ENCODE measurements around the gene CACNA2D1.

CACNA2D1 gene

DNA sequence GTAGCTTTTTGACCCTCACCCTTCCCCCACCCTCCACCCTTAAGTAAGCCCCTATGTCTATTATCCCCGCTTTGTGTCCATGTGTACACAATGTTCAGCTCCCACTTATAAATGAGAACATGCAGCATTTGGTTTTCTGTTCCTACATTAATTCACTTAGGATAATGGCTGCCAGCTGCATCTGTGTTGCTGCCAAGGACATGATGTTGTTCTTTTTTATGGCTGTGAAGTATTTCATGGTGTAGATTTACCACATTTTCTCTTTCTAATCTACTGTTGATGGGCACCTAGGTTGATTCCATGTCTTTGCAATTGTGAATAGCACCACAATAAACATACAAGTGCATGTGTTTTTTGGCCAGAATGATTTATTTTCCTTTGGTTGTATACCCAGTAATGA, 232.2 kb downstream of the CACNA2D1 start:
- DNase-seq, result no peak

- DNase-seq, result no peak
These were observed 233.0 kb downstream of the CACNA2D1 start for GRCh38 chr7:82210416-82211184.

DNA sequence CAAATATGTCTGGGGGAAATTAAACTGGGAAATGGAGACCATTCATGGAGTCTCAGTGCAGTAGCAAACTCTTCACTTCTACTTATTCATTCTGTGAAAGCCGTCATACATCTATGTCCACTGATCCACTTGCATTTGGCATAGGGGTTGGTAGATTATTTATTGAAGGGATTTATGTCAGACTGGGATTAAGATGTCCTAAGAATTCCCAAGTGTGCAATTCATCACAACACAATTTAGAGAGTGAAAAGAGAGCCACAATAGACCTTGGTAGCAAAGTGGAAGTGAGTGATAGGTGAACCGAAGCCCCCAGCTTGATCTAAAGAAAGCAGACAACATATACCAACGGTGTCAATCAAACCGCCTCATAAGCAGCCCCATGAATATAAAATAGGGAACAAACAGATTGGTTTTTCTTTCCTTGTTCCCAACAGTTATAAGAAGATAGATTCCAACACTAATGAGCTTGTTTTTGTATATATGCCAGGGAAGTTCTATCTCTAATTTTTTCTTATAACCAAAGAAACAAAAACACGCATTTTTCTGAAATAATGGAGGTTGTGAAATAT, 234.3 kb downstream of the CACNA2D1 start:
- no peak for DNase-seq

DNA sequence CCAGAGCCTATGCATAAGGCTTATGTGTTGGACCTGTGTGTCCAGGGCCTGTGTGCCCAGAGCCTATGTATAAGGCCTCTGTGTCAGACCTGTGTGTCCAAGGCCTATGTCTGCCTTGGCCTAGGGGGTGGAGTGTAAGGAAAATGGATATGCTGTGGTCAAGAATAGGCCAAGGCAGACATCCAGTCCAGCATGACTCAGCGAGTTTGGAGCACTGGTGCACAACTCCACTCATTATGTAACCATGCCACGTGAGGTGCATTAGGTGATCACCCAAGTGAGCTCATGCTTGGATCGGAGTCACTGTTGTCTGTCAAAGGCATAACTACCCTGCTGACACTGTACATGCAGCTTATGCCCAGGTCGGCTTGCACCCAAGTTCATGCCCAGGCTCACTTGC, 238.9 kb downstream of the CACNA2D1 start:
- DNase-seq, result no peak

DNA sequence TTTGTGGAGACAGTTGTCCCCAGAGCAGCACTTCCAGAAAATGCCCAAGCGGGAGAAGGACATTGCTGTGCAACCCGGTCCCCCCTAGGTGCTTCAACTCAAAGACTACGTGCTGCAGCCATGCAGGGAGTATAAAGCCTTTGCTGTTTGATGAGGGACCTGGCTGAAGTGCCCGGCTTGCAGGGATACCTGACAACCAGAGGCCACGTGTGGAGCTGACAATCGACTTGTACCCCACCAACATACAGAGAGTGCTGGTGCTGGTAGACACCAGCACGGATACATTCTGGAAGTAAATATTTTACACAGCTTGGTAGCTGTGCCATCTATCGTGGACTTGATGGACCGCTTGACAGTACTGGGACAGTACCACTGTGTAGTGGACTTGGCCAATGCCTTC, 240.6 kb downstream of the CACNA2D1 start:
- DNase-seq, result no peak

GRCh38 chr7:82202107-82202506, 241.5 kb downstream of the CACNA2D1 start:
- DNase-seq, result no peak

GRCh38 chr7:82200601-82201000, 243.0 kb downstream of the CACNA2D1 start:
- DNase-seq, result no peak

DNA sequence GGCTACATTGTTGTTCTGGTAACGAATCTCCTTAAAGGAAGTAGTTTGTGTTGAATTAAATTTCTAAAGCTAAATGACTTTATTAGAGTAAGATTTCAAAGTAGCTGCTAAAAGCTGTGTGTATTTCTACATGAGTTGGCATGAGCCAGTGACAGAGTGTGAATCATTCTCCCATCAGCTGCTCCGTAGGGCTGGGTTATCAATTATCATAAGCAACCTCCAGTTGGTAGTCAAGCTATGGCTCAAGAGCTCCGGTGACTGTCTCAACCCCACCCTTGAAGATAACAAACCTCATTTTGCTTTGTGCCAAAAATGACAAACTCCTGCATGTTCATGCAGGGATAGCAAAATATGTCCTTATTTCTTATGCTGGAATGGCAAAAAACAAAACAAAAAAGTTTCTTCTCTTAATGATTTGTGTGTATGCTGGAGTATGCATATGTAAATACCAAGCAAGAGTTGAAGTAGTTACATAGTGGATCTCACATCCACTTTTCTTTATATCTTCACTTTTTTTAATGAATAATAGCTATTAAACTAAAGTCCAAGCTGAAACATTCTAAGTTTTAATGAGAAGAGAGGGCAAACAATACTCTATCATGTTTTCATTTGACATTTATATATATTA, 249.4 kb downstream of the CACNA2D1 start:
- DNase-seq, result no peak

- DNase-seq, result no peak
These were observed 254.9 kb downstream of the CACNA2D1 start for GRCh38 chr7:82188636-82189035.

DNA sequence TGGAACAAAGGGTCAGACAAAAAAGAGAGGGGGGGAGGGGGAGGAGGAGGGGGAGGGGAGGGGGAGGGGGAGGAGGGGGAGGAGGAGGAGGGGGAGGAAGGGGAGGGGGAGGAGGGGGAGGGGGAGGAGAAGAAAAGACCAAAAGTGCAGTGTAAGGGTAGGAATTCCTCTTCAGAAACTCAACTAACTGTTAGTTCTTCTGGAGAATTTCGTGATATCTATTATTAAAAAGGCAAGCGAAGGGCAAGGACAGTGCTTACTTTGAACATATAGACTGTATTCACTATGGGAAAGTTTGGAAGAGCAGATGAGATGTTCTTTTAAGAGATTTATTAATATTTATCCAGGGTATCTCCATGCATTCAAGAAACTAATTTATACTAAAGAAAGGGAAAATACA, 258.1 kb downstream of the CACNA2D1 start:
- DNase-seq, result no peak

- no peak for DNase-seq
These were observed 259.9 kb downstream of the CACNA2D1 start for GRCh38 chr7:82183634-82184033.

- peak; percentile 70 for DNase-seq
These were observed 264.3 kb downstream of the CACNA2D1 start for GRCh38 chr7:82179311-82179710.

DNA sequence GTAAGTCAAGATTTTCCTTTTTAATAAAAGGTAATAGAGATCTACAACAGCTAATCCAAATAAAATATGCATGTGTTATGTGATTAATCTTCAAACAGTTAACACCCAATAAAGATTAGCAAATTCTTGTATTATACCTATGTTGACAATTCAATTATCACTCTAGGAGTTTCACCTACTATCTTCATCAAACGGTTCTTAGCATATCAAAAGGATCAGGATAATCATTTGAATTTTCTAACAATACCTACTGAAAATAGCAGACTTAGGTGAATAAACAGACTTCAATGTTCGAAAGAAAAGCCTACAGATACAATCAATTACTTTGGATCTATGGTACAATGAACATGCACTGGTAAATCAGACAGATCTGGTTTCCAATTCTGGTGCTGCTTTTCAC, 268.3 kb downstream of the CACNA2D1 start:
- DNase-seq, result no peak

DNA sequence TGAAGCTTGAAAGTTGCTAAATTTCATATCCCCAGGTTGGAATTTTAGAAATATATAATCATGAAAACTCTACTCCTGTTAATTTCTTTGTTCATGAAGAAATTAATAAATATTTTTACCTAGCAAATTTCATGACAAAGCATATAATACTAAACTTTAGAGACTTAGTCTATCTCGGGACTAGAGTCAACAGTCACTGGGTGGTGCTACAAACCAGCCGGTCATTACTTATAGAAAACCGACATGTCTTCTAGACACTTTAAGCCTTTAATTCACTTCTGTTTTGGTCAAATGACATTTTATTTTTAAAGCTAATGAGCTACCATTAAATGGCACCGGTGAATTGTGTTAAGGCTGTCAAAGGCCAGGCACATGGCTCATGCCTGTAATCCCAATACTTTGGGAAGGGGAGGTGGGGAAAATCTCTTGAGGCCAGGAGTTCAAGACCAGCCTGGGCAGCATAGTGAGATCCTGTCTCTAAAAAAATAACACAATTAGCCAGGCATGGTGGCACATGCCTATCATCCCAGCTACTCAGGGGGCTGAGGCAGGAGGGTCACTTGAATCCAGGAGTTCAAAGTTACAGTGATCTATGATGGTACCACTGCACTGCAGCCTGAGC, 270.1 kb downstream of the CACNA2D1 start:
- no peak for DNase-seq

GRCh38 chr7:82172881-82173280, 270.7 kb downstream of the CACNA2D1 start:
- DNase-seq, result no peak

DNA sequence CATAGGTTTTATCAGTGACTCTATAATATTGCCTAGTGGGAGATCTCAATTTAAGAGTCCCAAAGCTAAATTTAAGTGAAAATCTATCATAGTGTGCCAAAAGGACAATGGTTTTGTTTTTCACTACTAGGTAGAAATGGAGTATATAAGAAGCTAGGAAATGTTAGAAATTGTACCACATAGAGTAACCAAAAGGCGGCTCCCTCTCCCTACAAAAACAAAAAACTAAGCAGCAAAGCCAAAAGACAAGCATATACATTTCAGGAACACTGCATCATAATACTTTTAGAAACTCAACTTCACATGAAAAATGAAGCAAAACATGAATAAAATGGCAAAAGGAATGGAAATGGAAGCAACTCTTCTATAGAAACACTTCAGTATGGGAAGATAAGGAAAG, 271.6 kb downstream of the CACNA2D1 start:
- DNase-seq, result no peak

- no peak for DNase-seq
These were observed 275.8 kb downstream of the CACNA2D1 start for GRCh38 chr7:82167558-82168314.

DNA sequence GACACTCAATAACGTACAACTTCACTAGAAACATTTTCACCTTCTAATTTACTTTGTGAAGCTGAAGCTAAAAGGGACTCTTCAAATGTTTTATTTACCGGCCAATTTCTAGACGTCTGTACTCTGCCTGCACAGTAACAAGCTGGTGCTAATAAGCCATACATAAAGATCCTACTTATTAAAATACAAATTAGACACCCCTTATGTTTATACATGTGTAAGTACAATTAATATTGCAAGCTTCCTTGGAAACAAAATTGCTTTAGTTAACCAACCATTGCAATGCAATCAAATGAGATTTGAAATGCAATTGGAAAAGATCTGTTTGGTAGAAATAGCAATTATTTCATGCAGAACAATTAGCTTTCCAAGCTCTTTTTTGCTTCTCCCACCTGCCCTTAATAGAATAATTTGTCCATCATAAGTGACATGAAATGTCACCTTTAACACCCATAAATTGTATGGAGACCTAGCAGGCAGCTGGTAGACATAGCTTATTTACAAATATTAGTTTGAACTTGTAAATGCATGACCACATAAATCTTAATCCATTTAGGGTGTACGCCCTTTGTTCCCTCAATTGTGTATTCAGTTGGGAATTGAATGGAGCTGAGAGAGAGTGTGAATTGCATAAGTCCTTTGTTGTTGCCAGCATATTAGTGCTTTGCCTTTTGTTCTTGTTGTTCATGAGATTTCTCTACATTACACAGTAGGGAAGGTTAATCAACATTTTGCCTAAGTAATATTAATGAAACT, 277.1 kb downstream of the CACNA2D1 start:
- DNase-seq, result no peak

DNA sequence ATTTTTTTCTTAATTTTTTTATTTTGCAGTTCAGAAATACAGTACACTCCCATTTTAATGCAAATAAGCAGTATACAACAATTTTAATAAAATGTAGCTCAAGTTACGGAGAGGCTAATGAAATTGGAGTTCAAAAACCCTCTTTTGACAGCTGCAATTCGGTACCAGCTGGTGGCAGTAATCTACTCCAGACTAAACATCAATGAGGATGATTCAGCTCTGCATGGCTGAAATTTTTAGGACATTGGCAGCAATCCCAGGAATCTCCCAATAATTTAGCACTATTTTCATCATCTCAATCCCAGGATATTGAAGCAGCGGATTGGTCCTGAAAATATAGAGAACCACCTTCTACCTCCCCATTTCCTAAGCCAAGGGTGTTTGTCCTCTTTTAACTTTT, 278.8 kb downstream of the CACNA2D1 start:
- DNase-seq, result no peak

- no peak for DNase-seq
These were observed 279.2 kb downstream of the CACNA2D1 start for GRCh38 chr7:82164410-82164809.

GRCh38 chr7:82163586-82163985, 280.0 kb downstream of the CACNA2D1 start:
- DNase-seq, result no peak

DNA sequence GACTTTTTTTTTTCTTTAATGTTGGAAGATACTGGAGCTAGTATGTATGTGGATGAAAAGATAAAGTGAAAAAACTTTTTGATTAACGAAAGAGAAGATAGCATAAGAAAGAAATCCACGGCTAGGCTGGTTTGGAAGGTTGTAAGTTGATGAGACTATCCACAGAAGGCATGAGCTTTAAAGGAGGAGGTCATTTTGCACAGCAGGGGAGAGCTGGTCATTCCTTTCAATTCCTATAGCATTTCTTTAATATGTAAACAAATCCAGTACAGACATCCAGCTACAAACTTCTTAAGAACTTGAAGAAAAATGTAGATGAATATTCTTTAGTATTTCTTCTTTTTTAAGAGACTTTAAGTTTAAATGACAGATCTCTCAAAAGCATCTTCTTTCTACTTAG, 281.3 kb downstream of the CACNA2D1 start:
- DNase-seq, result no peak

All from NCI-H1048 (cell line).